Skin epidermis (tissue), 12 donors: Measurements from ENCODE around the gene TIPIN.
"Not testable (repeated sequence)": the region's sequence is repeated elsewhere in the genome, so short reads cannot be mapped to it uniquely, and the experiment has no call there.

Experiments used
- H3K27ac ChIP-seq, 21 experiments: fragments of 200-600 bp; sonication (generic) in 11 of 21; one replicate each; pipeline ENCODE4 v1.5.0; 2020; ENCODE audit warnings: mild to moderate bottlenecking in 3 of 21, inconsistent platforms in 2 of 21, moderate library complexity in 2 of 21
- H3K4me3 ChIP-seq, 7 experiments: fragments of 200-600 bp; sonication (generic) in 2 of 7; one replicate each; pipeline ENCODE4 v1.5.0; 2020; ENCODE audit warnings: inconsistent platforms in 2 of 7, mild to moderate bottlenecking in 2 of 7, moderate library complexity in 1 of 7

Gene TIPIN

GRCh38 chr15:66356359-66357236 is at the start of gene TIPIN:
TIPIN (minus strand) TSS chr15:66356685; CDS start chr15:66352947, 3,738 bp downstream.
- H3K27ac ChIP-seq = peak within 1 kb of the TSS; percentile 43 to 89 (median 75)
- H3K4me3 ChIP-seq = peak within 1 kb of the TSS; percentile 50 to 71 (median 61)

GRCh38 chr15:66405615-66406014 is 49.1 kb upstream of the TIPIN start:
- H3K27ac ChIP-seq = peak overlapping the region in 2 of 21 experiments; percentile 3 to 7
- H3K4me3 ChIP-seq = no peak overlapping the region

- Histone ChIP-seq H3K4me3 (no peak overlapping the region), H3K27ac (peak overlapping the region in 2 of 21 experiments; percentile 3 to 7)
Measured at GRCh38 chr15:66405007-66405406, 48.5 kb upstream of the TIPIN start.

GRCh38 chr15:66404532-66404931 is 48.0 kb upstream of the TIPIN start:
- H3K27ac ChIP-seq = peak overlapping the region in 1 of 21 experiments; percentile 7
- no peak overlapping the region for H3K4me3 ChIP-seq

GRCh38 chr15:66404122-66404521 is 47.6 kb upstream of the TIPIN start:
- no peak overlapping the region for H3K4me3 ChIP-seq
- no peak overlapping the region for H3K27ac ChIP-seq

- H3K4me3 ChIP-seq = no peak overlapping the region
- H3K27ac ChIP-seq = no peak overlapping the region
Measured at GRCh38 chr15:66403323-66403722, 46.8 kb upstream of the TIPIN start.

GRCh38 chr15:66402761-66403284 is 46.3 kb upstream of the TIPIN start:
- Histone ChIP-seq H3K27ac (no peak overlapping the region), H3K4me3 (no peak overlapping the region)

GRCh38 chr15:66401130-66402021 is 44.9 kb upstream of the TIPIN start:
- no peak overlapping the region for H3K4me3 ChIP-seq
- H3K27ac ChIP-seq = peak overlapping the region in 2 of 21 experiments; percentile 36 to 38

GRCh38 chr15:66400351-66400774 is 43.9 kb upstream of the TIPIN start:
- no peak overlapping the region for H3K27ac ChIP-seq
- H3K4me3 ChIP-seq = no peak overlapping the region

- H3K4me3 ChIP-seq = no peak overlapping the region
Measured at GRCh38 chr15:66399276-66399675, 42.8 kb upstream of the TIPIN start.

GRCh38 chr15:66394915-66395314 is 38.4 kb upstream of the TIPIN start:
- no peak overlapping the region for H3K27ac ChIP-seq
- H3K4me3 ChIP-seq = no peak overlapping the region

More at GRCh38 chr15:66399276-66399675, 42.8 kb upstream of the TIPIN start:
- no peak overlapping the region for H3K27ac ChIP-seq

GRCh38 chr15:66394472-66394871 is 38.0 kb upstream of the TIPIN start:
- no peak overlapping the region for H3K27ac ChIP-seq
- no peak overlapping the region for H3K4me3 ChIP-seq

- not testable (repeated sequence) for H3K27ac ChIP-seq, H3K4me3 ChIP-seq
Measured at GRCh38 chr15:66393037-66393436, 36.6 kb upstream of the TIPIN start.

- peak overlapping the region in 4 of 21 experiments; percentile 0 to 67 (median 20) for H3K27ac ChIP-seq
- no peak overlapping the region for H3K4me3 ChIP-seq
Measured at GRCh38 chr15:66390678-66391077, 34.2 kb upstream of the TIPIN start.

- H3K4me3 ChIP-seq = no peak overlapping the region
- H3K27ac ChIP-seq = peak overlapping the region in 5 of 21 experiments; percentile 0 to 67 (median 27)
Measured at GRCh38 chr15:66389859-66390381, 33.4 kb upstream of the TIPIN start.

- Histone ChIP-seq H3K27ac (peak overlapping the region in 1 of 21 experiments; percentile 67), H3K4me3 (no peak overlapping the region)
Measured at GRCh38 chr15:66389098-66389858, 32.8 kb upstream of the TIPIN start.

- Histone ChIP-seq H3K4me3 (peak overlapping the region in 3 of 7 experiments; percentile 59 to 98 (median 93)), H3K27ac (peak overlapping the region in 1 of 21 experiments; percentile 90)
Measured at GRCh38 chr15:66388576-66388975, 32.1 kb upstream of the TIPIN start.

- H3K4me3 ChIP-seq = peak overlapping the region; percentile 59 to 98 (median 93)
- peak overlapping the region in 16 of 21 experiments; percentile 81 to 99 (median 95) for H3K27ac ChIP-seq
Measured at GRCh38 chr15:66388043-66388363, 31.5 kb upstream of the TIPIN start.
